HepG2 (cell line): Measurements from ENCODE around the gene POLDIP3. TPM values are rescaled to one million over a fixed set of nuclear protein-coding genes. Genes with fewer than 3 reads are reported as not detected.

Experiments used
- BHLHE40 ChIP-seq: IDR thresholded peaks from 2 replicates; pipeline ENCODE4 v1.6.1; 2011; ENCODE audit warnings: low read length, improper control_type of control experiment
- CBX2 ChIP-seq, 2 experiments: fragments of 200-600 bp in 1 of 2; sonication (generic); formaldehyde crosslinking in 1 of 2; IDR thresholded peaks; 2 replicates each; pipeline versions ENCODE4 v1.7.0 to v1.8.1; 2018 to 2022; ENCODE audit warnings: low read depth in 2 of 2, low read length in 1 of 2, mild to moderate bottlenecking in 1 of 2, missing genetic modification reagents in 1 of 2
- ELF4 ChIP-seq: sonication (generic); formaldehyde crosslinking; IDR thresholded peaks from 2 replicates; pipeline ENCODE4 v1.5.0; 2020; ENCODE audit warnings: missing genetic modification reagents, mild to moderate bottlenecking, moderate library complexity, borderline replicate concordance
- EP300 ChIP-seq, 3 experiments: sonication (generic) in 1 of 3; formaldehyde crosslinking in 1 of 3; IDR thresholded peaks; 2 replicates each; pipeline versions ENCODE4 v1.5.1 to v1.6.1; 2011 to 2020; ENCODE audit warnings: low read depth in 2 of 3, low read length in 2 of 3, borderline replicate concordance in 1 of 3, improper control_type of control experiment in 1 of 3, mild to moderate bottlenecking in 1 of 3, missing genetic modification reagents in 1 of 3, moderate library complexity in 1 of 3
- MEIS2 ChIP-seq: sonication (generic); formaldehyde crosslinking; IDR thresholded peaks from 2 replicates; pipeline ENCODE4 v1.9.0; 2021; ENCODE audit warnings: mild to moderate bottlenecking, missing genetic modification reagents
- MXD4 ChIP-seq: IDR thresholded peaks from 2 replicates; pipeline ENCODE4 v1.6.1; 2016; ENCODE audit warnings: mild to moderate bottlenecking, missing biosample characterization, missing genetic modification reagents
- POLR2A ChIP-seq, 2 experiments: IDR thresholded peaks; 2 replicates each; pipeline ENCODE4 v1.6.1; 2011; ENCODE audit warnings: low read depth in 2 of 2, low read length in 2 of 2, mild to moderate bottlenecking in 1 of 2, moderate library complexity in 1 of 2; ENCODE audit not compliant: insufficient read depth in 1 of 2
- SAP130 ChIP-seq: IDR thresholded peaks from 2 replicates; pipeline ENCODE4 v1.6.1; 2016; ENCODE audit warnings: low read depth
- TBX2 ChIP-seq: sonication (generic); formaldehyde crosslinking; IDR thresholded peaks from 2 replicates; pipeline ENCODE4 v1.5.0; 2020; ENCODE audit warnings: missing genetic modification reagents, mild to moderate bottlenecking, borderline replicate concordance
- ZBTB49 ChIP-seq: sonication (generic); formaldehyde crosslinking; IDR thresholded peaks from 2 replicates; pipeline ENCODE4 v1.4.0; 2020; ENCODE audit warnings: missing genetic modification reagents, borderline replicate concordance
- ZNF10 ChIP-seq: sonication (generic); formaldehyde crosslinking; IDR thresholded peaks from 2 replicates; pipeline ENCODE4 v1.4.0; 2020; ENCODE audit warnings: mild to moderate bottlenecking, low read depth, missing genetic modification reagents, borderline replicate concordance
- ZNF282 ChIP-seq: fragments of 450-650 bp; IDR thresholded peaks from 2 replicates; pipeline ENCODE4 v1.6.1; 2018; ENCODE audit not compliant: partially characterized antibody
- ZNF446 ChIP-seq: sonication (generic); formaldehyde crosslinking; IDR thresholded peaks from 2 replicates; pipeline ENCODE4 v1.5.0; 2020; ENCODE audit warnings: mild to moderate bottlenecking, missing genetic modification reagents
- ZNF740 ChIP-seq: sonication (generic); formaldehyde crosslinking; IDR thresholded peaks from 2 replicates; pipeline ENCODE4 v1.4.0; 2020; ENCODE audit warnings: missing genetic modification reagents
- ZNF761 ChIP-seq: sonication (generic); formaldehyde crosslinking; conservative IDR thresholded peaks from 2 replicates; pipeline ENCODE4 v1.4.0; 2020; ENCODE audit warnings: mild to moderate bottlenecking, missing genetic modification reagents
- ZNF780A ChIP-seq: sonication (generic); formaldehyde crosslinking; IDR thresholded peaks from 2 replicates; pipeline ENCODE4 v1.8.0; 2022; ENCODE audit warnings: mild to moderate bottlenecking, missing genetic modification reagents, moderate library complexity
- ZNF792 ChIP-seq: IDR thresholded peaks from 2 replicates; pipeline ENCODE4 v1.6.1; 2016
- ZNF816 ChIP-seq: sonication (generic); formaldehyde crosslinking; IDR thresholded peaks from 2 replicates; pipeline ENCODE4 v1.8.0; 2022; ENCODE audit warnings: missing genetic modification reagents, mild to moderate bottlenecking, borderline replicate concordance
- polyA plus RNA-seq, 8 experiments: library from polyadenylated mRNA; depleted of rRNA in 3 of 8; stranded (reverse) in 7 of 8; unstranded in 1 of 8; fragments of >200 nt; fragmentation: Illumina TruSeq in 4 of 8; extraction: Trizol in 4 of 8; gene quantifications; 2 replicates each; pipeline versions ENCODE4 v1.2.1 to v1.2.3, GENCODE V29; 2011 to 2016; ENCODE audit warnings: low read depth in 4 of 8, missing spikeins in 1 of 8, mixed read lengths in 1 of 8; ENCODE audit not compliant: insufficient read depth in 1 of 8
- total RNA-seq, 5 experiments: library from RNA; depleted of rRNA; stranded (reverse); fragments of >200 nt; fragmentation: Illumina TruSeq; extraction: Trizol; gene quantifications; 2 replicates each; pipeline ENCODE4 v1.2.3, GENCODE V29; 2016; ENCODE audit warnings: low read depth in 1 of 5
- TF ChIP-seq, protein P1 (sequence below): sonication (generic); formaldehyde crosslinking; IDR thresholded peaks from 2 replicates; pipeline ENCODE4 v1.5.1; 2020; ENCODE audit warnings: missing genetic modification reagents, mild to moderate bottlenecking, borderline replicate concordance
- TF ChIP-seq, protein P2 (sequence below): sonication (generic); formaldehyde crosslinking; IDR thresholded peaks from 2 replicates; pipeline ENCODE4 v1.5.0; 2020; ENCODE audit warnings: mild to moderate bottlenecking, missing genetic modification reagents, moderate library complexity
- TF ChIP-seq, protein P3 (sequence below): sonication (generic); formaldehyde crosslinking; IDR thresholded peaks from 2 replicates; pipeline ENCODE4 v1.4.0; 2020; ENCODE audit warnings: mild to moderate bottlenecking, missing genetic modification reagents

Gene POLDIP3
- total and polyA plus RNA-seq, 2 of the 13 experiments (the other 11 are each of a cell fraction or from before 2014, with no cell fraction given) = 45.8 to 47.4 TPM

- TF ChIP-seq ZNF816 (CRISPR knock-in tag) = 0 out of 2 replicates have a peak, but pooled peaks have one; percentile 4
- TF ChIP-seq ZNF446 (CRISPR knock-in tag) = no peak
- peak; percentile 66 for TF ChIP-seq SAP130 (CRISPR knock-in tag)
- TF ChIP-seq, protein P1, sequence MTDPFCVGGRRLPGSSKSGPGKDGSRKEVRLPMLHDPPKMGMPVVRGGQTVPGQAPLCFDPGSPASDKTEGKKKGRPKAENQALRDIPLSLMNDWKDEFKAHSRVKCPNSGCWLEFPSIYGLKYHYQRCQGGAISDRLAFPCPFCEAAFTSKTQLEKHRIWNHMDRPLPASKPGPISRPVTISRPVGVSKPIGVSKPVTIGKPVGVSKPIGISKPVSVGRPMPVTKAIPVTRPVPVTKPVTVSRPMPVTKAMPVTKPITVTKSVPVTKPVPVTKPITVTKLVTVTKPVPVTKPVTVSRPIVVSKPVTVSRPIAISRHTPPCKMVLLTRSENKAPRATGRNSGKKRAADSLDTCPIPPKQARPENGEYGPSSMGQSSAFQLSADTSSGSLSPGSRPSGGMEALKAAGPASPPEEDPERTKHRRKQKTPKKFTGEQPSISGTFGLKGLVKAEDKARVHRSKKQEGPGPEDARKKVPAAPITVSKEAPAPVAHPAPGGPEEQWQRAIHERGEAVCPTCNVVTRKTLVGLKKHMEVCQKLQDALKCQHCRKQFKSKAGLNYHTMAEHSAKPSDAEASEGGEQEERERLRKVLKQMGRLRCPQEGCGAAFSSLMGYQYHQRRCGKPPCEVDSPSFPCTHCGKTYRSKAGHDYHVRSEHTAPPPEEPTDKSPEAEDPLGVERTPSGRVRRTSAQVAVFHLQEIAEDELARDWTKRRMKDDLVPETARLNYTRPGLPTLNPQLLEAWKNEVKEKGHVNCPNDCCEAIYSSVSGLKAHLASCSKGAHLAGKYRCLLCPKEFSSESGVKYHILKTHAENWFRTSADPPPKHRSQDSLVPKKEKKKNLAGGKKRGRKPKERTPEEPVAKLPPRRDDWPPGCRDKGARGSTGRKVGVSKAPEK = peak; percentile 75; the same call in 1 of the 2 replicates
- TF ChIP-seq ELF4 (CRISPR knock-in tag) = no peak
- TF ChIP-seq CBX2 (IDR thresholded peaks at IDR 0.05; ENCODE audit: low read depth, low read length) = no peak
- no peak for TF ChIP-seq CBX2 (CRISPR knock-in tag; IDR thresholded peaks at IDR 0.05; ENCODE audit: low read depth)
- TF ChIP-seq ZNF780A (CRISPR knock-in tag) = peak; percentile 96
- TF ChIP-seq MEIS2 (CRISPR knock-in tag) = peak; percentile 68; the same call in 1 of the 2 replicates
- peak; percentile 73 for TF ChIP-seq TBX2 (CRISPR knock-in tag)
- TF ChIP-seq ZNF761 = peak; percentile 97
- TF ChIP-seq ZBTB49 (CRISPR knock-in tag) = peak; percentile 78; the same call in 1 of the 2 replicates
- TF ChIP-seq, protein P2, sequence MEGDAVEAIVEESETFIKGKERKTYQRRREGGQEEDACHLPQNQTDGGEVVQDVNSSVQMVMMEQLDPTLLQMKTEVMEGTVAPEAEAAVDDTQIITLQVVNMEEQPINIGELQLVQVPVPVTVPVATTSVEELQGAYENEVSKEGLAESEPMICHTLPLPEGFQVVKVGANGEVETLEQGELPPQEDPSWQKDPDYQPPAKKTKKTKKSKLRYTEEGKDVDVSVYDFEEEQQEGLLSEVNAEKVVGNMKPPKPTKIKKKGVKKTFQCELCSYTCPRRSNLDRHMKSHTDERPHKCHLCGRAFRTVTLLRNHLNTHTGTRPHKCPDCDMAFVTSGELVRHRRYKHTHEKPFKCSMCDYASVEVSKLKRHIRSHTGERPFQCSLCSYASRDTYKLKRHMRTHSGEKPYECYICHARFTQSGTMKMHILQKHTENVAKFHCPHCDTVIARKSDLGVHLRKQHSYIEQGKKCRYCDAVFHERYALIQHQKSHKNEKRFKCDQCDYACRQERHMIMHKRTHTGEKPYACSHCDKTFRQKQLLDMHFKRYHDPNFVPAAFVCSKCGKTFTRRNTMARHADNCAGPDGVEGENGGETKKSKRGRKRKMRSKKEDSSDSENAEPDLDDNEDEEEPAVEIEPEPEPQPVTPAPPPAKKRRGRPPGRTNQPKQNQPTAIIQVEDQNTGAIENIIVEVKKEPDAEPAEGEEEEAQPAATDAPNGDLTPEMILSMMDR (CRISPR knock-in tag) = no peak
- TF ChIP-seq BHLHE40 = no peak
- peak; percentile 13 to 71; a peak in 2 of 4 replicates for TF ChIP-seq EP300 (IDR thresholded peaks at IDR 0.05; ENCODE audit: low read depth in 2 of 2, low read length in 2 of 2)
- peak; percentile 92 for TF ChIP-seq EP300 (CRISPR knock-in tag; IDR thresholded peaks at IDR 0.05; ENCODE audit: borderline replicate concordance)
- no peak for TF ChIP-seq ZNF282
- TF ChIP-seq, protein P3, sequence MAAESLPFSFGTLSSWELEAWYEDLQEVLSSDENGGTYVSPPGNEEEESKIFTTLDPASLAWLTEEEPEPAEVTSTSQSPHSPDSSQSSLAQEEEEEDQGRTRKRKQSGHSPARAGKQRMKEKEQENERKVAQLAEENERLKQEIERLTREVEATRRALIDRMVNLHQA = no peak; the same call in 1 of the 2 replicates
- no peak for TF ChIP-seq ZNF10 (CRISPR knock-in tag)
- TF ChIP-seq ZNF740 (CRISPR knock-in tag) = no peak
- TF ChIP-seq POLR2A (IDR thresholded peaks at IDR 0.05; ENCODE audit: insufficient read depth in 1 of 2, low read depth in 2 of 2, low read length in 2 of 2) = peak; percentile 100
- peak; percentile 60 for TF ChIP-seq MXD4
- TF ChIP-seq ZNF792 = peak; percentile 98
These were observed 593 bp upstream of the POLDIP3 start (continued) for GRCh38 chr22:42615092-42615859.
